ENCODE measurements around the gene RBM4B. TPM values are rescaled to one million over a fixed set of nuclear protein-coding genes. Genes with fewer than 3 reads are reported as not detected.

The RBM4B gene
- total and polyA plus RNA-seq, 2 donors: 17.9 to 18.2 TPM

- peak within 1 kb of the TSS; percentile 78 to 92 for H3K4me3 ChIP-seq (ENCODE audit: low read length in 2 of 2)
- under 1% methylated on average over 90 of the region's 90 CpGs for WGBS
- peak within 1 kb of the TSS; percentile 96 to 99 for H3K27ac ChIP-seq (ENCODE audit: low read depth in 1 of 2, low read length in 1 of 2)
- H3K9me3 ChIP-seq (ENCODE audit: control insufficient read depth in 2 of 2, insufficient read depth in 1 of 2, low read length in 1 of 2): no peaks in the 10 kb centered on the region
- peaks cover 22 to 43% of the 10 kb centered on the region in 2 donors for H3K4me1 ChIP-seq (ENCODE audit: control insufficient read depth in 2 of 2, insufficient read depth in 2 of 2, low read length in 2 of 2)
- DNase-seq (ENCODE audit: low read depth in 6 of 9, low spot score in 9 of 9): peak; percentile 97 to 100 (median 98)
- H3K36me3 ChIP-seq (ENCODE audit: control insufficient read depth in 2 of 2, insufficient read depth in 2 of 2, low read length in 1 of 2): peaks cover 2 to 24% of the 10 kb centered on the region in 2 donors
- H3K27me3 ChIP-seq (ENCODE audit: control insufficient read depth in 2 of 2, insufficient read depth in 1 of 2, low read length in 1 of 2): no peaks in the 10 kb centered on the region
Observed at GRCh38 chr11:66616379-66617154, 61.1 kb downstream of the RBM4B start, which contains the start of gene RBM14. RBM14 (plus strand) TSS chr11:66616630; CDS start chr11:66616721, 91 bp downstream.

Other genes with a start within 250 kb of the RBM4B start
- 84.3 TPM for gene MRPL11, start 239.0 kb downstream of the RBM4B start, total RNA-seq
- 45.3 TPM for gene MRPL11, start 239.0 kb downstream of the RBM4B start, polyA plus RNA-seq
- gene PELI3, start 211.0 kb downstream of the RBM4B start, total RNA-seq: 1.5 TPM
- gene PELI3, start 211.0 kb downstream of the RBM4B start, polyA plus RNA-seq: 2.4 TPM
- gene DPP3, start 197.5 kb downstream of the RBM4B start, total RNA-seq: 36.4 TPM
- 23.2 TPM for gene DPP3, start 197.5 kb downstream of the RBM4B start, polyA plus RNA-seq
- 11.0 TPM for gene BBS1, start 167.3 kb downstream of the RBM4B start, total RNA-seq
- gene BBS1, start 167.3 kb downstream of the RBM4B start, polyA plus RNA-seq: 14.1 TPM
- 4.9 TPM for gene ZDHHC24, start 131.8 kb downstream of the RBM4B start, total RNA-seq
- gene ZDHHC24, start 131.8 kb downstream of the RBM4B start, polyA plus RNA-seq: 11.3 TPM
- 0.05 TPM for gene ACTN3, start 131.0 kb downstream of the RBM4B start, total RNA-seq
- 0.05 TPM for gene ACTN3, start 131.0 kb downstream of the RBM4B start, polyA plus RNA-seq
- gene CTSF, start 109.3 kb downstream of the RBM4B start, total RNA-seq: 4.7 TPM
- 17.6 TPM for gene CTSF, start 109.3 kb downstream of the RBM4B start, polyA plus RNA-seq
- 0.14 TPM for gene CCDC87, start 84.8 kb downstream of the RBM4B start, total RNA-seq
- gene CCDC87, start 84.8 kb downstream of the RBM4B start, polyA plus RNA-seq: 0.23 TPM
- gene CCS, start 84.7 kb downstream of the RBM4B start, total RNA-seq: 33.9 TPM
- gene CCS, start 84.7 kb downstream of the RBM4B start, polyA plus RNA-seq: 173 TPM
- gene RBM14, start 61.3 kb downstream of the RBM4B start, total RNA-seq: 27.2 TPM
- gene RBM14, start 61.3 kb downstream of the RBM4B start, polyA plus RNA-seq: 70.4 TPM
- 147 TPM for gene RBM4, start 39.2 kb downstream of the RBM4B start, total RNA-seq
- 121 TPM for gene RBM4, start 39.2 kb downstream of the RBM4B start, polyA plus RNA-seq
- 5.5 TPM for gene SPTBN2, start 51.3 kb upstream of the RBM4B start, total RNA-seq
- 8.5 TPM for gene SPTBN2, start 51.3 kb upstream of the RBM4B start, polyA plus RNA-seq
- 11.4 TPM for gene RCE1, start 165.6 kb upstream of the RBM4B start, total RNA-seq
- 23.3 TPM for gene RCE1, start 165.6 kb upstream of the RBM4B start, polyA plus RNA-seq
- gene LRFN4, start 179.2 kb upstream of the RBM4B start, total RNA-seq: 10.7 TPM
- 20.1 TPM for gene LRFN4, start 179.2 kb upstream of the RBM4B start, polyA plus RNA-seq